ENCODE data around the gene ALX3.
A peak's percentile ranks its signal among the peaks of the same experiment; 100 is the strongest.

The ALX3 gene

GRCh38 chr1:110065841-110066240 lies 4.6 kb downstream of the ALX3 start:
- no peak for DNase-seq (ENCODE audit: low spot score)

- DNase-seq (ENCODE audit: low spot score) = no peak
Measured at GRCh38 chr1:110064576-110065337, 5.7 kb downstream of the ALX3 start.

GRCh38 chr1:110063781-110064180 lies 6.7 kb downstream of the ALX3 start:
- DNase-seq (ENCODE audit: low spot score) = no peak

- DNase-seq (ENCODE audit: low spot score) = no peak
Measured at GRCh38 chr1:110062612-110063011, 7.9 kb downstream of the ALX3 start.

GRCh38 chr1:110061341-110061740 lies 9.1 kb downstream of the ALX3 start:
- no peak for DNase-seq (ENCODE audit: low spot score)

- no peak for DNase-seq (ENCODE audit: low spot score)
Measured at GRCh38 chr1:110060662-110061060, 9.8 kb downstream of the ALX3 start.

- DNase-seq (ENCODE audit: low spot score) = no peak
Measured at GRCh38 chr1:110060034-110060661, 10.3 kb downstream of the ALX3 start.

GRCh38 chr1:110059133-110059863 lies 11.2 kb downstream of the ALX3 start:
- DNase-seq (ENCODE audit: low spot score) = no peak

- no peak for DNase-seq (ENCODE audit: low spot score)
Measured at GRCh38 chr1:110058591-110058990, 11.9 kb downstream of the ALX3 start.

- DNase-seq (ENCODE audit: low spot score) = no peak
Measured at GRCh38 chr1:110057963-110058518, 12.4 kb downstream of the ALX3 start.

- no peak for DNase-seq (ENCODE audit: low spot score)
Measured at GRCh38 chr1:110056776-110057175, 13.7 kb downstream of the ALX3 start.

- DNase-seq (ENCODE audit: low spot score) = no peak
Measured at GRCh38 chr1:110056285-110056683, 14.2 kb downstream of the ALX3 start.

- DNase-seq (ENCODE audit: low spot score) = no peak
Measured at GRCh38 chr1:110055493-110056284, 14.8 kb downstream of the ALX3 start.

GRCh38 chr1:110053552-110054428 lies 16.7 kb downstream of the ALX3 start:
- DNase-seq (ENCODE audit: low spot score) = peak; percentile 84

- DNase-seq (ENCODE audit: low spot score) = no peak
Measured at GRCh38 chr1:110051262-110051648, 19.2 kb downstream of the ALX3 start.

GRCh38 chr1:110050602-110051261 lies 19.7 kb downstream of the ALX3 start:
- no peak for DNase-seq (ENCODE audit: low spot score)

- DNase-seq (ENCODE audit: low spot score) = no peak
Measured at GRCh38 chr1:110049801-110050601, 20.5 kb downstream of the ALX3 start.

- no peak for DNase-seq (ENCODE audit: low spot score)
Measured at GRCh38 chr1:110048923-110049601, 21.4 kb downstream of the ALX3 start.

- DNase-seq (ENCODE audit: low spot score) = no peak
Measured at GRCh38 chr1:110048240-110048639, 22.2 kb downstream of the ALX3 start.
